ENCODE measurements around the gene DPH7. TPM values are rescaled to one million over a fixed set of nuclear protein-coding genes. Genes with fewer than 3 reads are reported as not detected.

Gene DPH7
- total and polyA plus RNA-seq, 2 experiments from 2014 or later: 26.7 to 27.0 TPM

DNA sequence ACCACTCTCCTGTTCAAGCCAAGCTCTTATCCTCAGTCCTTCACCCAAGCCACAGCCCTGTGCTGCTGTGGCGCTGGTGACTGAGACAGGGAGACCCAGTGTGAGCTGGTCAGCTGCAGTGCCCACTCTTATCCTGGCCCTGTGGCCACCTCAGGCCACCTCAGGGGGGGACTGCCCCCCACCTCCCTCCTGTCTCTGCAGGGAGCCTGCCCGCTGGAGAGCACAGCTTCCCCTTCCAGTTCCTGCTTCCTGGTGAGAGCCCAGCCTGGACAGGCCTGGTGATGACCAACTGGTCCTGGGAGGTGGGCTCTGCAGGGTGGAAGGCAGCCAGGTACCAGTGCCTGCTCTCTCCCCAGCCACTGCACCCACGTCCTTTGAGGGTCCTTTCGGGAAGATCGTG, 34.5 kb upstream of the DPH7 start:
- 0 out of 2 replicates have a peak, but pooled peaks cover 9% of the 10 kb centered on the region for H3F3A ChIP-seq (ENCODE audit: insufficient read depth)
- H3K4me1 ChIP-seq (ENCODE audit: insufficient read depth): peaks cover 17% of the 10 kb centered on the region
- H3K27me3 ChIP-seq (replicated peaks; ENCODE audit: insufficient read depth): no peaks in the 10 kb centered on the region
- no peak overlapping the region for H2AFZ ChIP-seq
- WGBS, 2 experiments (ENCODE audit: low coverage in 1 of 2, low lambda C conversion rate in 2 of 2, missing lambda C conversion rate in 2 of 2): 80 to 95% methylated on average over 5 of the region's 5 CpGs
- H4K20me1 ChIP-seq (ENCODE audit: insufficient read depth): no peaks in the 10 kb centered on the region
- no peaks in the 10 kb centered on the region for H3K9me3 ChIP-seq (ENCODE audit: low read depth)
- H3K4me2 ChIP-seq (ENCODE audit: unreplicated experiment): no peak overlapping the region
- no peak overlapping the region for H3K9ac ChIP-seq
- TF ChIP-seq EZH2 (IDR thresholded peaks at IDR 0.05; ENCODE audit: insufficient read depth, poor library complexity, severe bottlenecking): no peak
- no peak for TF ChIP-seq EZH2phosphoT487 (IDR thresholded peaks at IDR 0.05; ENCODE audit: insufficient read depth, low read depth)
- peak overlapping the region; percentile 62 for H3K27ac ChIP-seq
- H3K36me3 ChIP-seq (ENCODE audit: low read depth): no peaks in the 10 kb centered on the region
- in situ Hi-C loops (cut with MboI): no loop called here
- H3K4me3 ChIP-seq: no peak overlapping the region
- H3K79me2 ChIP-seq (ENCODE audit: insufficient read depth): peaks cover 40% of the 10 kb centered on the region
- H3K9me2 ChIP-seq (ENCODE audit: insufficient read depth): no peaks in the 10 kb centered on the region
- no peak for DNase-seq

DNA sequence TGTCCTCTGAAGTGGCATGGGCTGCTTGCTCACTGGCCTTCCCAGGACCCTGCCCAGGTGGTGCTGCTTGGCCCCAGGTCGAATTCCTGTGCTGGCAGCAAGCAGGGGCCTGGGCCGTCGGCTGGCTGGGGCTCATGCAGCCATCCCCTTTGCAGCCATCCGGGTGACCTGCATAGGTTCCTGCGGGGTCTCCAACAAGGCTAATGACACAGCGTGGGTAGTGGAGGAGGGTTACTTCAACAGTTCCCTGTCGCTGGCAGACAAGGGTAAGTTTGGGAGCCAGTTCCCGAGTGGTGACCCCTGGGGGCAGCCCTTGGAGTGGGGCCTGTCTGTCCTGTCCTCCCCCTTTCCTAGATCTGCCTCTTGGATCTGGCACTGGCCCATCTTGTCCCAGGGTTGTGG, 34.0 kb upstream of the DPH7 start:
- H3K4me3 ChIP-seq: no peak overlapping the region
- no peaks in the 10 kb centered on the region for H3K27me3 ChIP-seq (replicated peaks; ENCODE audit: insufficient read depth)
- no peaks in the 10 kb centered on the region for H3K36me3 ChIP-seq (ENCODE audit: low read depth)
- 54 to 56% methylated on average over 8 of the region's 8 CpGs for WGBS, 2 experiments (ENCODE audit: low coverage in 1 of 2, low lambda C conversion rate in 2 of 2, missing lambda C conversion rate in 2 of 2)
- no peak overlapping the region for H2AFZ ChIP-seq
- TF ChIP-seq EZH2 (IDR thresholded peaks at IDR 0.05; ENCODE audit: insufficient read depth, poor library complexity, severe bottlenecking): no peak
- TF ChIP-seq EZH2phosphoT487 (IDR thresholded peaks at IDR 0.05; ENCODE audit: insufficient read depth, low read depth): no peak
- H3K4me1 ChIP-seq (ENCODE audit: insufficient read depth): peaks cover 17% of the 10 kb centered on the region
- H3K9ac ChIP-seq: peak overlapping the region; percentile 36
- no peak for DNase-seq
- H3K4me2 ChIP-seq (ENCODE audit: unreplicated experiment): peak overlapping the region; percentile 11
- peak overlapping the region; percentile 62 for H3K27ac ChIP-seq
- no peaks in the 10 kb centered on the region for H3K9me3 ChIP-seq (ENCODE audit: low read depth)
- H3K79me2 ChIP-seq (ENCODE audit: insufficient read depth): peaks cover 39% of the 10 kb centered on the region
- H3K9me2 ChIP-seq (ENCODE audit: insufficient read depth): no peaks in the 10 kb centered on the region
- in situ Hi-C loops (cut with MboI): no loop called here
- no peaks in the 10 kb centered on the region for H4K20me1 ChIP-seq (ENCODE audit: insufficient read depth)
- H3F3A ChIP-seq (ENCODE audit: insufficient read depth): 0 out of 2 replicates have a peak, but pooled peaks cover 9% of the 10 kb centered on the region

DNA sequence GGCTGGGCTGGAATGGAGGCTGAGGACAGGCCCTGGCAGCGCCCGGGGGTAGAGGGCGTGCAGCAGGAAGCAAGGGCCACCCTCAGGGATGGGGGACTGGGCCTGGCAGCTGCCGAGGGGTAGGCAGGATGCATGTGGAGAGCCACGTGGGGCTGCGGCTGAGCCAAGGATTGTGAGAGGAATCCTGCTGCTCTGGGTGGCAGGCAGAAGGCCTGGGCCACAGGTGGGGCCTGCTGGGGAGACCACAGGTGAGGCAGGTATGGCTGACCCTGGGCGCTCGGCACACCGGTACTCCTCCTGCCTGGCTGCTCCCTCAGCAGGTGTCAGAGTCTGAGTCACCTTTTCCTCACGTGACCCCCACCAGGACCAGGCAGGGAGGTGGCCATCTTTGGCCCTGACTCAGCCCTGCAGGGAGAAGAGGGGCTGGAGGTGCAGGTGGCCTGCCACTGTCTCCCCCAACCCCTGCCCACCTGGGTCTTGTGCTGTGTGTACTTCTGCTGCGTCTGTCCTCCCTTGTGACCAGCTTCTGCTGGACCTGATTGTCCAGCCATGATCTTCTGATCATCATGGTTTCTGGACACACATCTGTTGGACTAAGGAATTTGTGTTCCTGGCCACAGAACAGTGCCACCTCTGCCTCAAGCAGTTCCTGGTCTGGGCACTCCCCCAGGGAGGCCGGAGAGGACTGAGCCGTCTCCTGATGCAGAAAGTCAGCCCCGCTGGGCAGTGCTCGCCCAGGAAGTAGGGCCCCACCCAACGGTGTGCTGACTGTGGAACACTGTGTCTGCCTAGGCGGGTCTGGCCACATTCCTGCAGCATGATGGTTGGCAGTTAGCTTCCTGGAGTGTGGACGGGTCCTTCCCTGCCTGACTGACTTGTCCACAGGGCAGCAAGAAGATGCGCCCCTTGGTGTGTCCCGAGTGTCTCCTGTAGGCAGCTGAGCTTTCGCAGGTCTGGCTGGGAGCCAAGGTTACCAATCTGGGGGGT, 33.2 kb upstream of the DPH7 start:
- H3K9ac ChIP-seq: peak overlapping the region; percentile 57
- H2AFZ ChIP-seq: no peak overlapping the region
- TF ChIP-seq EZH2 (IDR thresholded peaks at IDR 0.05; ENCODE audit: insufficient read depth, poor library complexity, severe bottlenecking): no peak
- TF ChIP-seq EZH2phosphoT487 (IDR thresholded peaks at IDR 0.05; ENCODE audit: insufficient read depth, low read depth): no peak
- H3K9me3 ChIP-seq (ENCODE audit: low read depth): no peaks in the 10 kb centered on the region
- no peaks in the 10 kb centered on the region for H3K36me3 ChIP-seq (ENCODE audit: low read depth)
- peak overlapping the region; percentile 62 for H3K27ac ChIP-seq
- no peaks in the 10 kb centered on the region for H3K27me3 ChIP-seq (replicated peaks; ENCODE audit: insufficient read depth)
- H3K4me2 ChIP-seq (ENCODE audit: unreplicated experiment): peak overlapping the region; percentile 11
- peaks cover 13% of the 10 kb centered on the region for H3K4me1 ChIP-seq (ENCODE audit: insufficient read depth)
- peak; percentile 93 for DNase-seq
- no peaks in the 10 kb centered on the region for H4K20me1 ChIP-seq (ENCODE audit: insufficient read depth)
- WGBS, 2 experiments (ENCODE audit: low coverage in 1 of 2, low lambda C conversion rate in 2 of 2, missing lambda C conversion rate in 2 of 2): 41 to 44% methylated on average over 21 of the region's 21 CpGs
- in situ Hi-C loops (cut with MboI): no loop called here
- no peak overlapping the region for H3K4me3 ChIP-seq
- peaks cover 33% of the 10 kb centered on the region for H3K79me2 ChIP-seq (ENCODE audit: insufficient read depth)
- H3K9me2 ChIP-seq (ENCODE audit: insufficient read depth): no peaks in the 10 kb centered on the region
- 0 out of 2 replicates have a peak, but pooled peaks cover 4% of the 10 kb centered on the region for H3F3A ChIP-seq (ENCODE audit: insufficient read depth)

DNA sequence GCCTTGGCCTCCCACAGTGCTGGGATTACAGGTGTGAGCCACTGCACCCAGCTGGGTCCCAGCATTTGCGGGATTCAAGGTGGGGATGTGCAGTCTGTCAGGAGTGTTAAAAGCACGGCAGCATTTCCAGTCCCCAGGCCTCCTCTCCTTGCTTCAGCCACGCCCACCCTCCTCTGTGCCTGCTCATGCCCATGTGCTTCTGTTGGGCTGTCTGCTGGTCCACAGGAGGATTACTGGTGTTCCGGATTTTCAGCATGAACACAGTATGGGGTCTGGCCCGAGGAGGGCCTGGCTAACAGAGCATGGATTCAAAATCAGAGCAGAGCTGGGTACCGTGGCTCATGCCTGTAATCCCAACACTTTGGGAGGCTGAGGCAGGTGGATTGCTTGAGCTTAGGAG, 32.2 kb upstream of the DPH7 start:
- Histone ChIP-seq H3K9me3 (ENCODE audit: low read depth) (no peaks in the 10 kb centered on the region), H3K27ac (no peak overlapping the region), H3K9ac (no peak overlapping the region), H2AFZ (no peak overlapping the region), H3K4me3 (no peak overlapping the region), H3K4me2 (ENCODE audit: unreplicated experiment) (no peak overlapping the region), H3K79me2 (ENCODE audit: insufficient read depth) (peaks cover 29% of the 10 kb centered on the region; the same call in 1 of the 2 replicates), H3K4me1 (ENCODE audit: insufficient read depth) (peaks cover 18% of the 10 kb centered on the region), H3K9me2 (ENCODE audit: insufficient read depth) (no peaks in the 10 kb centered on the region), H3K36me3 (ENCODE audit: low read depth) (no peaks in the 10 kb centered on the region), H4K20me1 (ENCODE audit: insufficient read depth) (no peaks in the 10 kb centered on the region), H3F3A (ENCODE audit: insufficient read depth) (no peaks in the 10 kb centered on the region), H3K27me3 (replicated peaks; ENCODE audit: insufficient read depth) (no peaks in the 10 kb centered on the region)
- WGBS, 2 experiments (ENCODE audit: low coverage in 1 of 2, low lambda C conversion rate in 2 of 2, missing lambda C conversion rate in 2 of 2): 83% methylated on average over 6 of the region's 6 CpGs
- in situ Hi-C loops (cut with MboI): no loop called here
- no peak for TF ChIP-seq EZH2phosphoT487 (IDR thresholded peaks at IDR 0.05; ENCODE audit: insufficient read depth, low read depth)
- no peak for TF ChIP-seq EZH2 (IDR thresholded peaks at IDR 0.05; ENCODE audit: insufficient read depth, poor library complexity, severe bottlenecking)
- DNase-seq: no peak
